GM18867 (cell line): ENCODE results near the gene LHFPL6.

Experiments used
- ATAC-seq: cut with Tn5 transposase; IDR thresholded peaks from one replicate; pipeline ENCODE4 v1.9.1; 2021; ENCODE audit warnings: mild to moderate bottlenecking, moderate library complexity; ENCODE audit not compliant: unreplicated experiment

LHFPL6 gene

DNA sequence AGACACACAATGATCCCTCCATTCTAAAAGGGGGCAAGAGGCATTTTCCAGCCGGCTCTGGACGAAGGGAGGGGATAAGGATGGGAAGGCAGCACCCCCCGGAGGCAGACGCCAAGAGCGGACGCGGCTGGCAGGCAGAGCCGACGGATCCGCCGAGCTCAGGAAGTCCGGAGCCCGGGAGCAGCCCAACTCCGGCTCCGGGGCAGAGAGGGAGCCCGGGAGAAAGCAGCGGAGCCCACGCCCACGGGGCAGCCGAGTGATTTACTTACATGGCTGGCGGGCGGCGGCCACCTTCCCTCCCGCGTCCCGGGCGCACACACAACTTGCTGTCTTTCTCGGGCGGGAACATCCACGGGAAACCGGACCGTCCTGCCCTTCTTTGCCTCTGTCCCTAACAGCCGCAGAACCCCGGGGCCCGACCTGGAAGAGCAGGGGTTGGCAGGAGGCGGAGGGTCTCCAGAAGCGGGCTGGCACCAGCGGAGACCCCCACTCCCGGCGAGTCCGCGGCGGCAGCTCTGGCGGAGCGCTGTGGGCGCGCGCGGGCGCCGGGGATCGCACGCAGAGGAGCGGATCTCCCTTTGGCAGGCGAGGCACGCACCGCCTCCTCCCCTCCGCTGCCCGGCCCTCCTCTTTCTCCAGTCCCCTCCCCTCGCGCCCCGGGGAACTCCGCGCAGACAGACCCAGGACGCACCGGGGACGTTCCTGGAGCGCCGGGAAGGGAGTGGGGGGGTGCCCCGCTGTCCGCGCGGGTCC is at the start of gene LHFPL6:
Gene LHFPL6 (minus strand): TSS at position 580 of the 753 bp plus-strand sequence.
- ATAC-seq = peak; percentile 95

DNA sequence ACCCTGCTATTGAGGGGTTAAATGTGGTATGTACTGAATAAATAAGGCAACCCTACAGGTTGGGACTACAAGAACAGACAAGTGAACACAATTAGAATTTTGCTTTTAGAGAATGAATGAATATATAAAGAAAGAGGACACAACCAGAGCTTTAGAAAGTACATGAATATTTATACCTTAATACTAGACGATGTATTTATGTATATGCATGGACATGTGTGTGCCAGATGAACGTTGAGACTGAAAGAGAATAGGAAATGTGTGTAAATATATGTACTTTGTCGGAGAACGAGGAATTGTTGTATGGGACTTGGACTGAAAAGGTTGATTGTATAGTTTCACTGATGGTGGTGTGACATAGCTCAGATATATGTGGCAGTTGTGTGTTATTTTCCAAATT is 43.1 kb upstream of the LHFPL6 start:
- no peak for ATAC-seq

DNA sequence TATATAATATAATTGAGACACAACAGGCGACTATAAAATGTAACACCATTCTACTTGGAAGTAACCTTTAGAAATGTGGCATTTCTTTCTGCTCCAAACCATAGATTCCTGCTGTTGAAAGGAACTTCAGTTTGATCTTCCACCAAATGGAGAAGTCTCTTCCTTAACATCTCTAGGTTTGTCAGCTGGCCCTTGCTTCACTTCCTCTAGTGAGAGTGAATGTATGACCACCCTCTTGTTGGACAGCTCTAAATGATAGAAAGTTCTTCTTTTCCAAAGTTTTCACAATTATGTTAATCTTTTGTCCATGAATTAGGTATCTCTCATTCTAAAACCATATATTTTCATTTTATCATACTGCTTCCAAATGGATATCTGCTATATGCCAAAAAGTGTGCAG is 38.7 kb upstream of the LHFPL6 start:
- ATAC-seq = no peak

DNA sequence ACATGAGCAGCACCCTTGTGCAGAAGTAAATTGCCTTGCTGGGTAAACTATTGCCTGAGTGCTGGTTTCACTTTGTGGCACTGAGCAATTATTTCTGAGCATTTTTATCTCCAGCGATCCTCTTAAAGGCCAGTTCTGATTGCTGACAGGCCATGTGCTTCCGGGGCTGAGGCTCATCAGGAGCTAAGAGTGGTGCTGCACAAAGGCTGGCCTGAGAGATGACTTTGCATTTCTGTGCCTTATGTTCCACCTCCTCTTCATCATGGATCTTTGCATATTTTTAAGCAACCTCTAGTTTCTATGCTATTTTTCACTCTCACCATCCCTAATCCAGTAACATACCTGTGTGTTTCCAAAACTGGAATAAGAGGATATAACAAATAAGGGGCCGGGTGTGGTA is 34.9 kb upstream of the LHFPL6 start:
- ATAC-seq = no peak

DNA sequence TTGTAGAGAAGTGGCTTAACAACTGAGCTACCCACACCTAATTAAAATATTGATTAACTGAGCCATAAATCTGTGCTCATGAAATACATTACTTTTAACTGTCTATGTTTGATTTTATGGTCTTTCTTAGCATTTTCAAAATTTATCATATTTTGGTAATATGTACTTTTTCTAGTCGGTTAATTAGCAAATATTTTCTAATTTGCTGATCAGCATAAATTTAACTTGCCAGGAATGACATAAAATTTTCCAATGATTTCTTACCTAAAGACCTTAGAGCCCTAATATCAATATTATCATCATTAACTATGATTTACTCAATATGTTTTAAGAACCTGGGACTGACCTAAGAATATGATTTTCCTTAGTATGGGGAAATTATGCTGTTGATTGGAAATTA is 32.6 kb upstream of the LHFPL6 start:
- ATAC-seq = no peak

DNA sequence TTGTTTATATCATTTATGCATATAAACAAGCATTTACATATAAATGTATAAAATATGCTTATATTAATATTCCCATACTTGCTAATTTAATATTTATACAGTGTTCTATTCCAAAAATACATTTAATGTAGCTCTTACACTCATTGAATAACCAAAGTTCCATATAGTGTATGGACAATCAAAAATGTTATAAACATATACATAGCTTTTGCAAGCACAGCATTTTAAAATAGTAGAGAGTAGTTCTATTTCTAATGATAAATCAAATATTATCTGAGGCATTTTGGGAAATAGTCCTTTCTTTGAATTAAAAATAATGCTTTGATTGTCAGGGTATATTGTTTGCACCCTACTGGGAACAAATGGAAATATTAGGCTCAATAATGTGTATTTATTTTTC is 30.0 kb upstream of the LHFPL6 start:
- ATAC-seq = no peak

DNA sequence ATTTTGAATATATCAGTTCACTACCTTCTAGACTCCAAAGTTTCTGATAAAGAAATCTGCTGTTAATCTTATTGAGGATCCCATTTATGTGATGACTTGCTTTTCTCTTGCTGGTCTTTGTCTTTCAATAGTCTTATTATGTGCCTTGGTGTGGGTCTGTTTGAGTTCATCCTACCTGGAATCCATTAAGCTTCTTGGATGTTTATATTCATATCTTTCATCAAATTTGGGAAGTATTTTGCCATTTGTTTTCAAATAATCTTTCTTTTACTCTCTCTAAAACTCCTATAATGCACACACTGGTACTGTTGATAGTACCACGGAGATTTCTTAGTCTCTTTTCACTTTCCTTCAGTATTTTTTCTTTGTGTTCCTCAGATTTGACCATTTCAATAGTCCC is 28.3 kb upstream of the LHFPL6 start:
- no peak for ATAC-seq

DNA sequence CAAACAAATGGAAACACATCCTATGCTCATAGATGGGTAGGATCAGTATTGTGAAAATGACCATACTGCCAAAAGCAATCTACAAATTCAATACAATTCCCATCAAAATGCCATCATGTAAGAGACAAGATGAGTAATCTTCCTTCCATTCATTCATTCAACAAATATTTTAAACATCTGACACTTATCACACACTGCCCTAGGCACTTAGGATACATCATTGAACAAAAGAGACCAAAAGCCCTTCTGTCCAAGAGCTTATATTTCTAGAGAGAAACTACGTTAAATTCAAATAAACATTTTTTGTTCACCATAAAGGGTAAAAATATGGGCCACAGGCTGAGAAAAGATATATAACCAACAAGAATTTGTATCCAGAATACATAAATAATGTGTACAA is 20.5 kb upstream of the LHFPL6 start:
- no peak for ATAC-seq

DNA sequence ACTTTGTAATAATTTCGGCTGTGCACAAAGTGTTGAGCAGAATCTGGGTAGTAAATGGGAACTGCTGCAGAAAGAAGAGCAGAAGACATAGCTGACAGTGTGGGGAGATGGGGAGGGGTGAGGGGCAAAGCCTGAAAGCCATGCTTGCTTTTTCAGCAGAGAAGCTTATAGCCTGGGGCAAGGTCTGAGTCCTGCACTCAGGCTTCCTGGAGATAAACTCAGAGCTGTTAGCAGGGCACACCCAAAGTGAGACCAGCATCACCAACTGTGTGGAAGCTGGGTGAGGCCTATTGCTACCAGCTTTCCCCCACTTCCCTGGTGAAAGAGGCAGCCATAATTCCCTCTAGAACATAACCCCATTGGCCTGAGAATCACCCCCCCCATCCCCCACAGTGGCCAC is 15.6 kb upstream of the LHFPL6 start:
- ATAC-seq = no peak

DNA sequence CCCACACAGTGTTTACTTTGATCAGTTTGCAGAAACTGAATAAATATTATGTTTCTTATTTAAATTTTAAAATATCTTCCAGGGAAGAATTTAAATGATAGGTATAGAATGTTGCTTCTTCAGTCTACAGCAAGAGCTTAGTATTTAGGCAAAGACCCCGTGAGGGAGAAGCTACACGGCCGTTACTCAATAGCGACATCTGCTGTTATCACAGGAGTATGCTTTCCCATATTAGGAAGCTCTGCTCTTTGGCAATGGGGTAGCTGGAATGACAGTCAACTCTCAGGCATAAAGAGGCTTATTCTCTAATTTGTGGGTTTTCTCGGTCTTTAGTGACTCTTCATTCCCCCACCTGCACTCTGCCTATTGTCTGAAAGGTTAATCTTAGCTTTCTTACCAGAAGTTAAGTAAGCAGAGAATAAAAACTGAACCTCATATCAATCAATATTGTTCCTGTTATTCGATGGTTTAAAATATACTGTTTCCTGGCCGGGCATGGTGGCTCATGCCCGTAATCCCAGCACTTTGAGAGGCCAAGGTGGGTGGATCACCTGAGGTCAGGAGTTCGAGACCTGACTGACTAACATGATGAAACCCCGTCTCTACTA is 13.2 kb upstream of the LHFPL6 start:
- ATAC-seq = peak; percentile 79

DNA sequence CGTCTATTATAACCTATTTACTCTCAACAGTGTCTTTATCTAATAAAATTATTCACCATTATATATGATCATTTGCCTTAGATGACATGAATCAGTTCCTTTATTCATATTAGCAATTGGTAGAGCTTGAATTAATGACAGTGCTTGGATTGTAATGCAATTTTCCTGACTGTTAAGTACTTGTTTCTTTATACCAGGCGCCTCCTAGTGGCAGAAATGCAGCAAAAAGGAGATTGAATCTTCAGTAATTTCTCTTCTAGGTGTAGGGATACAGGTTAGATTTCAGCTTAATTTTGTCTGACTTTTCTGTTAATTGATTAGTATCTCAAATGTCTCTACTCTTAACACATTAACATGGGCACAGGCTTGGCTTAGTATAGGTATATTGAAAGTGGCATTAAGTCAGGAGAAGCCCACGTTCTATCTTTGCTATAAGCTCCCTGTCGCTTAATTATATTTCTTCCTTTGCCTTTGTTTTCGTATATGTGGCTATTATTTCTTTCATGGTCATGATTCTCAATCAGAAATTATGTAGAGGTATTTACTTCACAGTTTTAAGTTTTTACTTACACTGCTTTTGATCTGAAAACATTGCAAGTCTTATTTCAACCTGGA is 9.1 kb upstream of the LHFPL6 start:
- ATAC-seq = no peak

DNA sequence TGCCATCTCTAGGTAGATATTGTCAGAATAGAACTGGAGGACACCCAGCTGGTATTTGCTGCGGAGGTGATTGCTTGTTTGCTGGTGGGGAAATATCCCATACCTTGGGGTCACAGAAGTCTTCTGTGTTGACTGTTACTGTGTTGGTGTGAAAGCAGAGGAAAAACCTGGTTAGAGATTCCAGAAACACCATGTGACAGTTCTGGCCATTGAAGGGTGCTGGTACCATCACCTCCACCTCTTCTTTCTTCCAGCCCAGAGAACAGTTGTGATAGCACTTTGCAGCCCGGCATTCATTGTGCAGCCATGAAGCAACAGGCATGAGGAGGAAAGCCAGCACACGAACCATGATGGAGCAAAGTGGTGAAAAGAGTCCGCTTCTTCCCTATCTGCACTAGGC is 4.9 kb upstream of the LHFPL6 start:
- no peak for ATAC-seq

DNA sequence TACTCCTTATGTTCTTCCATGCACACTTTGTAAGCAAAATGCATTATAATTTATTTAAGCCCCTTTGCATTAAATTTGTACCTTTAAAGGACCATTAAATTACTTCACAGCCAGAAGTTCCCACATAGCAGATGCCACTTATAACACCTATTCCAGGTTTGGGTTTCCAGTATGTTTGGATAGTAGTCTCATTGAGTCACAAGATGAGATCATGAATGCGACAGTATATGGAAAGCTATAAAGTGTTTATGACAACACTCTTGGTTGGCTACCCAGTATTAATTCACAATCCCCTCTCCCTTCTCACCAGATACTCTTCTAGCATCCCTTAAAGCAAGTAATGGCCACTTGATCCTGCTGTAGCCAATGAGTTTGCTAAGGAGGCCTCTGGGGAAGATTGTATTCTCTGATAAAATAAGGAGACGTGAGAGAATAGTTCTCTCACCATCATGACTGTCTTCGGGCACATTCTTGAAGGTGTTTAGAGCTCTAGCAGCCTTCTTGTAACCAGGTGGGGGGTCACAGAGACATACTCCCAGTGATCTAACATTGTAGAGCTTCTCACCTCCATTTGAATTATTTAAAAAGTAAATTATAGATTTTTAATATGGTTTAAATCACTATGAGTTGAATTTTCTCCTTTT is 2.8 kb upstream of the LHFPL6 start:
- no peak for ATAC-seq

DNA sequence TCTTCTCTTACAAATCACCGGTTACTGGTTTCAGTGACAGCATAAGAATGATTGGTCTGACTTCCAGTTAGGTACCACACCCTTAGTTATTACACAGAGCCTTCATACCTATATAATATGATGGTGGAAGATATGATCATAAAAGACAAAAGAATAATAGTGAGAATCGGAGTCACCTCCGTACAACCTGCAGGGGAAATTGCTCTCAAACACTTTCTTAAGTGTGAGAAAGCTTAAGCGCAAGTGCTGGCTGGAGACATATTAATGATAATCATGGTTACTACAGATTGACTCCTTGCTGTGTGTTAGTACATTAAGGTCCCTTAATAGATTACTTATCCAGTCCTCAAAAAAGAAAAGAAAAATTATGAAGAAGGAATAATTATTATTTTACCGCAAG is 1.8 kb upstream of the LHFPL6 start:
- ATAC-seq = no peak

DNA sequence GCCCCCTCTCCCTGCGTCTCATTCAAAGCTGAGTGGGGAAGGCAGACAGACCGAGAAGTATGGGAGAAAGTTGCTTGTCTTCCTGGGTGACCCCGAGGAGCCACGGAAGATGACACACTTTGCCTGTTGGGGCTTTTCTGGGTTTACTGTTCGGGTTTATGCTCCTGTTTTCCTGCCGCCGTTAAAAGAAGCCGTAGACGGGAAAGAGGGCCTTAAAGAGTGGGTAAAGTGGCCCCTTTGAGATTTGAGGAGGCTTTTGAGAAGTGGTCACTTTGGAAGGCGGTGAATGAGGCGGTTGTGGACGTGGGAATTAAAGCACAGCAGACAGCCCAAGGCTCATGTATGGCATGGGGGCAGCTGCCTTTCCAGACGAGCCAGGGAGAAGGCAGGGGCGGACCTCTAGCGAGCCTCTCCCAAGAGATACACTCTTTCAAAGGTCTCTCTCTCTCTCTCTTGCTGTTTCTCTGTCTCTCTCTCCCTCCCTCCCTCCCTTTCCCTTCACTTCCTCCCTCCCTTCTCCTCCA is 493 bp upstream of the LHFPL6 start:
- peak; percentile 37 for ATAC-seq

DNA sequence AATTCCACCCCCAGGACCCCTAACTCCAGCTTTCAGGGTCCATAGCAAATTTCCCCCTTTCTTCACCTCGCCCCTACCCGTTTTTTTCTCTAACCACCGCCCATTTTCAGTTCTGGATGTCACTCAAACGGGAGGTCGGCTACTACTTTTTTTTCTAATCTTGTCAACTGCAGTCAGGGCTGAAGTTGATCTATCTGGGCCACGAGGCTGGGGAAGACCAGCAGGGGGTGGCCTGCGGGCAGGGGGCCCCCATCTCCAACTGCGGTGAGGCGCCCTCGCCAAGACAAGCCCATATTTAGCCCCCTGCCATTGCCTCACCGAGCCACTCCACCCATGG is 748 bp downstream of the LHFPL6 start:
- ATAC-seq = peak; percentile 23

DNA sequence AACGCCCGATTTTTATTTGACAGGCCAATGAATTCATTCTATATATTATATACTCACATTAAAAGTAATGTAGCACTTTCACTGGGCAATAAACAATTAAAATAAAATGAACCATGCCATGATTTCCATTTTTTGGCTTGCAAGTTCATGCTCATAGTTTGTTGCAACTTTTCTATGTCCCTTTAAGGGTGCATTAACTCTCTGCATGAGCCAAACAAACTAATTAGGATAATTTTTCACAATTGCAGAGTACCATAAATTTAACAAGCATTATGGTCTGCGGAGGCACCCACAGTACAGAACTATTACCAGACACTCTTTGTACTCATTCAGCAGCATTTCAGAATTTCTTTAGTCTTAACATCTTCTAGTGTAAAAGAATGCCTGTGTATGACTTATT is 1.4 kb downstream of the LHFPL6 start:
- ATAC-seq = no peak

DNA sequence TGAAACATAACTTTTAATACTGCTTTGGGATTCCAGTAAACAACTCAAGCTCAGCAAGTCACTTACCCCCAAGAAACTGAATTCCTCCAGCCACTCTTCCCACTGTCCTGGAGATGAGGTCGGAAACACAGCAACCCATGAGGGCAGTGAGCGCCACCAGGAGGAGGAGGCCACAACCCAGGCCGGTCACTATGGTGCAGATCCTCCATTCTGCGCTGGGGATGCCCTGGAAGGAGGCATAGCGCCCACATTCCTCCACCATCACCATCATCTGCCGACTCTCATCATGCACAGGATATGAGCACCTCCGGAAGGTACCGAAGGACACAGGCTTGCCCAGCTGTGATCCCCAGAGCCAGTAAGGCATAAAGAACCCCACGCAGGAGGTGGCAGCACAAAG is 2.2 kb downstream of the LHFPL6 start:
- ATAC-seq = no peak

DNA sequence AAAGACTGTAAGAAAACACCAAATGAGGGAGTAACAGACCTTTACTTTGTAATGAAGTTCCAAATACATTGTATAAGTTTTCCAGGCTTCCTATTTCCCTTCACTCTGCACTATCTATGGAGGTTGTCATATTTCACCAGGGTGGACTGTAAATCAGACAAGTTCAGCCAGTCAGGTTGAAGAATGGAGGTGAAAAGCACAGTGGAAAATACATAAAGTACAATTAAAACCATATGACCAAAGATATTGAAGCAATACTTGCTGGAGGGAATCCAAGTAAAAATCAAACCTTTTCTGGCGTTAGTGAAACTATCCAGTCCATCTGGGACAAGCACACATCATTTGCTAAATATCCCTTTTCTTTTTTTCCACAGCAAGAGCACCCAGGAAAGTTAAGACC is 3.2 kb downstream of the LHFPL6 start:
- ATAC-seq = no peak

DNA sequence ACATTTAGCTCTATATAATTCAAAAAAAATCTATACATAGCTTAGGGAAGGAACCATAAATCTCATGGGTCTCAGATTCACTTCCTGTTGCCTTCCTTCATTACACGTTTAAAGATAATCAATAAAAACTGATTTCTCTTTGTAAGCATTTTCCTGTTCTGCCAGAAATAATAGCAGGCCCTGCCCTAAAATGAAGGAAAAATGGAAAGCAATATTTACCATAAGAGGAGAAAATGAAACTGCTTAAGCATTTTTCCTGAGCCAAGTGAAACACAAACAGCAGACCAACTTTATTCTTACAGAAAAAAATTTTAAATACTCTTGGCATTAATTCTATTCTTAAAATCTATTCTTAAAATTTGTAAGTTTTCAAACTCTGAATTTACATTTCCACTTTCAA is 4.0 kb downstream of the LHFPL6 start:
- ATAC-seq = no peak

DNA sequence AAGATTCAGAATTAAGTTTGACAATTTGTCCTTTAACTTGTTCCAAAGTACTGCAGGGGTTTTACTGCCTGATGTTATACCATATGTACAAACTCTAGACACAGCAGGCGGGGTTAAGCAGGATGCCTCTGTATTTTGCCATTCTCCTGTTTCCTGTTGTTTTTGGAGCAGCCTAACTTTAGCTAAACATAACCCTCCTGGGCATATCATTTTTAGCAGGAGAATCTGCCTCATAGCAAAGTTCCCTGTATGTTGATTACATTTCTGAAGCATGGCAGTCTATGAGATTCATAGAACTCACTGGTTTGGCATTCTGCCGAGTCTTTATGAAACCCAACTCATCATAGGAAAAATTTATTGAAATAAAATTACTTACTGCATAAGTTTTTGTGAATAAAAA is 5.2 kb downstream of the LHFPL6 start:
- ATAC-seq = no peak

DNA sequence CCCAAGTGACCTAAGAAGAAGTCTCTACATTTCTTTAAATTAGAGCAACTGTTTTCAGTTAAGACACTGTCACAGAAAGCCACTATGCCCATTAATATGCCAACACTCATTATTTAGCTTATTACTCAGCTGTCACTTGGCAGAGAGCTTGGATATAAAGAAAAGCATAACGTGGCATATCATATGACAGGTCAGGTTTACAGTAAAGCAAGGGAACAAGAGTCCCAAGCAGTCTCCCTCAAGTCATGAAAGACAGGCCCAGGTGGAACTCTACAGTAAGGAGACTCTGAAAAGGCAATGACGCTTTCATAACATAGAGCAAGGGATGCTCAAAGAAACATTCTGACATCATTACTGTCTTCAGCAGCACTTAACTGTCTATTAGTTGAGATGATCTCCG is 6.3 kb downstream of the LHFPL6 start:
- no peak for ATAC-seq
